Measurements from ENCODE around the gene ZGRF1. TPM values are rescaled to one million over a fixed set of nuclear protein-coding genes. Genes with fewer than 3 reads are reported as not detected.
"Not testable (repeated sequence)": the region's sequence is repeated elsewhere in the genome, so short reads cannot be mapped to it uniquely, and the experiment has no call there.

ZGRF1 gene
- total and polyA plus RNA-seq, 9 donors: 1.5 to 6.1 (median 4.5) TPM

DNA sequence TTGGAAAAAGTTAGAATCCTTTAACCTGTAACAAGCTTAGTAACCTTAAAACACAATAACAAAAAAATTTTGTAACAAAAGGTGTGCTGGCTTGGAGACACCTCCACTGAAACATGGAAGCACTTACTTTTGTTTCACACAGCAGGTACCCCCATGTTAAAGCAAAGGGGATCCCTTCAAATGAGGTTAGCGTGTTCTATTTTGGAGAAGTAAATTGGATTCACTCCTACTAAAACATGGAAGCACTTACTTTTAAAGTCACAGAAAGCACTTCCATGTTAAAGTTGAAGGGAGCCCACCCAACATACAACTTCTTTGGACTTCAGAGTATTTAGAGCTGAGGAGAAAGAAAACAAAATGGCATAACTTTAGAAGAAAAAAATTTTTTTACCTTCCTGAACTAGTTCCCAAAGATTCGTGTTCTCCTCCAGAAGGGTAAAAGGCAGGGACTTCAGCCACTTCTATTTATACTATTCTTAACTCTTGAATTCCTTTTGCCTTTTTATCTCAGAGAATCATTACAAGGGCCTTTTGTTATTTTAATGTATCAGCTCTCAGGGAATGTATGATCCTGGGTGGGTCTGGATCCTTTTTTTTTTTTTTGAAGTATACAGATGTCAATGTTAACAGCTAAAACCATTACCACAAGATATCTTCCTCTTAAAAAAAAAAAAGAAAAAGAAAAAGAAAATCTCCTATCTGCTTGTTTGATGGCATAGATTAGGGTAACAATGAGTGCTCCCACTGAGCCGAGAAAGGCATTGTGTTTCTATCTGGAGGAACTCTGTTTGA, 11.8 kb upstream of the ZGRF1 start:
- DNase-seq: no peak
- H3K36me3 ChIP-seq: no peaks in the 10 kb centered on the region
- H3K4me3 ChIP-seq: no peak overlapping the region
- no peak for TF ChIP-seq CTCF (IDR thresholded peaks at IDR 0.05)
- TF ChIP-seq EP300 (IDR thresholded peaks at IDR 0.05): no peak
- no peak for TF ChIP-seq POLR2A (IDR thresholded peaks at IDR 0.05)
- WGBS, 3 donors: 63 to 70% (median 69%) methylated on average over 3 of the region's 3 CpGs
- intact Hi-C loops (cut with DNase I): no loop called here
- H3K27me3 ChIP-seq: peaks cover 4% of the 10 kb centered on the region
- no peaks in the 10 kb centered on the region for H3K9me3 ChIP-seq
- no peak overlapping the region for H3K27ac ChIP-seq
- H3K4me1 ChIP-seq (ENCODE audit: insufficient read depth): no peaks in the 10 kb centered on the region

- TF ChIP-seq CTCF (IDR thresholded peaks at IDR 0.05): no peak
- TF ChIP-seq EP300 (IDR thresholded peaks at IDR 0.05): no peak
- no peak for TF ChIP-seq POLR2A (IDR thresholded peaks at IDR 0.05)
- H3K4me1 ChIP-seq (ENCODE audit: insufficient read depth): no peaks in the 10 kb centered on the region
- peaks cover 4% of the 10 kb centered on the region for H3K27me3 ChIP-seq
- no peak for DNase-seq
- no peaks in the 10 kb centered on the region for H3K9me3 ChIP-seq
- H3K36me3 ChIP-seq: no peaks in the 10 kb centered on the region
- no peak overlapping the region for H3K27ac ChIP-seq
- no peak overlapping the region for H3K4me3 ChIP-seq
- intact Hi-C loops (cut with DNase I): no loop called here
- WGBS, 3 donors: 44 to 57% (median 48%) methylated on average over 3 of the region's 3 CpGs
These were observed 11.1 kb upstream of the ZGRF1 start for GRCh38 chr4:112647785-112648184.

DNA sequence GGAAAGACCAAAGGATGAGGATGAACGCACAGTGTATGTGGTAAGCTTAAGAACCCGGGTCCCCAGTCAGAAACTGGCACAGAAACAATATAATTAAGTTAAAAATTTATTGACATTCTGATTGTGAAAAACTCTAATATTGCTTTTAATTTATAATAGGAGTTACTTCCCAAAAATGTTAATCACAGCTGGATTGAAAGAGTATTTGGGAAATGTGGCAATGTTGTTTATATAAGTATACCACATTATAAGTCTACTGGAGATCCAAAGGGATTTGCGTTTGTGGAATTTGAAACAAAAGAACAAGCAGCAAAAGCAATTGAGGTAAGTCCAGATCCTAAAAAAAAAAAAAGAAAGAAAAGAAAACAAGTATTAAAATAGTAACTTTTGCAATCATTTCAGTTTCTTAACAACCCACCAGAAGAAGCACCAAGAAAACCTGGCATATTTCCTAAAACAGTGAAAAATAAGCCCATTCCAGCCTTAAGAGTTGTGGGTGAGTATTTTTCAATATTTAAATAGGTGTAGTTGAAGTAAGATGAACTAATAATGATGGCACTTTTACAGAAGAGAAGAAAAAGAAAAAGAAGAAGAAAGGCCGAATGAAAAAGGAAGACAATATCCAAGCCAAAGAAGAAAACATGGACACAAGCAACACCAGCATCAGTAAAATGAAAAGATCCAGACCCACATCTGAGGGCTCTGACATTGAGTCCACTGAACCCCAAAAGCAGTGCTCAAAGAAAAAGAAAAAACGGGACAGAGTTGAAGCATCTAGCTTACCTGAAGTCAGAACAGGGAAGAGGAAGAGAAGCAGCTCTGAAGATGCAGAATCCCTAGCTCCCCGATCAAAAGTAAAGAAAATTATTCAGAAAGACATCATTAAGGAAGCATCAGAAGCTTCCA, 10.2 kb upstream of the ZGRF1 start:
- no peak for DNase-seq
- intact Hi-C loops (cut with DNase I): no loop called here
- H3K4me1 ChIP-seq (ENCODE audit: insufficient read depth): no peaks in the 10 kb centered on the region
- WGBS, 3 donors: 65 to 67% (median 66%) methylated on average over 6 of the region's 6 CpGs
- H3K4me3 ChIP-seq: no peak overlapping the region
- peaks cover 4% of the 10 kb centered on the region for H3K27me3 ChIP-seq
- H3K9me3 ChIP-seq: no peaks in the 10 kb centered on the region
- no peaks in the 10 kb centered on the region for H3K36me3 ChIP-seq
- no peak overlapping the region for H3K27ac ChIP-seq
- no peak for TF ChIP-seq POLR2A (IDR thresholded peaks at IDR 0.05)

DNA sequence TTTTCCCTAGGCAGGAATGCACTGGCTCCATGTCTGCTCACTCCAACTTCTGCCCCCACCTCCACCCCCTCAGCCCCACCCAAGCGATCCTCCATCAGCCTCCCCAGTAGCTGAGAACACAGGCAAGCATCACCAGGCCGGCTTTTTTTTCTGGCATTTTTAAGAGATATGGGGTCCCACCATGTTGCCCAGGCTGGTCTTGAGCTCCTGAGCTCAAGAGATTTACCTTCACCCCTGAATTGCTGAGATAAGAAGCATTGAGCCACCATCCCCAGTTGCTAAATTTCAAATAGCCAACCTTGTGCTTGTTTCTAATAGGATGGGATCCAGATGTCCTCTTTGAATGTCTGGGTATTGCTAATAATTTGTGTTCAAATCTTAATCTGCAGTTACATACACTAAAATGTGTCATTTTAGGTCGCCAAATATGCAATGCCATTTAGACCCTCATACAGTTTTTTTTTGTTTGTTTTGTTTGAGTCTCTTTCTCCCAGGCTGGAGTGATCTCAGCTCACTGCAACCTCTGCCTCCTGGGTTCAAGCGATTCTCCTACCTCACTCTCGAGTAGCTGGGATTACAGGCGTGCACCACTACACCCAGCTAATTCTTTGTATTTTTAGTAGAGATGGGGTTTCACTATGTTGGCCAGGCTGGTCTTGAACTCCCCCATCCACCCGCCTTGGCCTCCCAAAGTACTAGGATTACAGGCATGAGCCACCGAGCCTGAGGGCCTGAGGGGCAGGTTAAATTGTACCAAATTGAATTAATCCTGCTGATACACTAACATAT, 9.0 kb upstream of the ZGRF1 start:
- Histone ChIP-seq H3K9me3 (no peaks in the 10 kb centered on the region), H3K4me3 (no peak overlapping the region), H3K36me3 (no peaks in the 10 kb centered on the region), H3K4me1 (ENCODE audit: insufficient read depth) (no peaks in the 10 kb centered on the region), H3K27me3 (peaks cover 4% of the 10 kb centered on the region), H3K27ac (no peak overlapping the region)
- no peak for DNase-seq
- 71 to 76% (median 76%) methylated on average over 8 of the region's 8 CpGs for WGBS, 3 donors
- intact Hi-C loops (cut with DNase I): no loop called here
- no peak for TF ChIP-seq POLR2A (IDR thresholded peaks at IDR 0.05)
- TF ChIP-seq EP300 (IDR thresholded peaks at IDR 0.05): no peak
- TF ChIP-seq CTCF (IDR thresholded peaks at IDR 0.05): no peak

DNA sequence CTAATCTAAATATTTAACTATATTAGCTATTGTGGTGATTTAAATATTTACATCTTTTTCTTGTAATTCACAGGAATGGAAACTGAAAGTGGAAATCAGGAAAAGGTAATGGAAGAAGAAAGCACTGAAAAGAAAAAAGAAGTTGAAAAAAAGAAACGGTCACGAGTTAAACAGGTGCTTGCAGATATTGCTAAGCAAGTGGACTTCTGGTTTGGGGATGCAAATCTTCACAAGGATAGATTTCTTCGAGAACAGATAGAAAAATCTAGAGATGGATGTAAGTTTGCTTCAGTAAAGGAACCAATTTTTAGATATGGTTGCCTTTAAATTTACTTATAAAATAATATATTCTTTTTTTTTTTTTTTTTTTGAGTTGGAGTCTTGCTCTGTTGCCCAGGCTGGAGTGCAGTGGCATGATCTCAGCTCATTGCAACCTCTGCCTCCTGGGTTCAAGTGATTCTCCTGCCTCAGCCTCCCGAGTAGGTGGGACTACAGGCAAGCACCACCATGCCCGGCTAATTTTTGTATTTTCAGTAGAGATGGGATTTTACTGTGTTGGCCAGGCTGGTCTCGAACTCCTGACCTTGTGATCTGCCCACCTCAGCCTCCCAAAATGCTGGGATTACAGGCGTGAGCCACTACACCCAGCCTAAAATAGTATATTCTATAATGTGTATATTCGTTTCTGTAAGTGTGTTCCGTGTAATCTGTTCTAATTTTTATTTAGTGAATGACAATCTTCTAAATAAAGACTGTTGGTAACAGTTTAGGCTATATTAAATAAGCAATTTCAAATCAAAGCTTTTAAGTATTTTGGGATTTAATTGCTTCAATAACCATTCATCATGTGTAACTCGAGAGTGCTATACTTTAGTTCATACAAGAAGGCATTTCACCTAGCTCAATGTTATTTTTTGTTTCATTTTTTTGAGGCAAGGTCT, 8.2 kb upstream of the ZGRF1 start:
- H3K4me1 ChIP-seq (ENCODE audit: insufficient read depth); DNase-seq; H3K27ac ChIP-seq; H3K27me3 ChIP-seq; H3K9me3 ChIP-seq; intact Hi-C loops (cut with DNase I); H3K36me3 ChIP-seq; H3K4me3 ChIP-seq: not testable (repeated sequence)
- 90 to 92% (median 91%) methylated on average over 10 of the region's 10 CpGs for WGBS, 3 donors
